K562 (cell line): ENCODE measurements around the gene SLC25A1. TPM values are rescaled to one million over a fixed set of nuclear protein-coding genes. Genes with fewer than 3 reads are reported as not detected.

Experiments
- CHD2 ChIP-seq: IDR thresholded peaks from 2 replicates; pipeline ENCODE4 v1.6.1; 2011; ENCODE audit warnings: low read depth, low read length
- CTBP1 ChIP-seq: fragments of 450-650 bp; IDR thresholded peaks from 2 replicates; pipeline ENCODE4 v1.6.1; 2016; ENCODE audit warnings: borderline replicate concordance
- DACH1 ChIP-seq: fragments of 450-650 bp; IDR thresholded peaks from 2 replicates; pipeline ENCODE4 v1.6.1; 2018; ENCODE audit not compliant: partially characterized antibody
- FOSL1 ChIP-seq: fragments of 200-800 bp; sonication (Bioruptor generic); conservative IDR thresholded peaks from 2 replicates; pipeline ENCODE4 v1.6.1; 2016; ENCODE audit warnings: missing genetic modification characterization, missing compliant biosample characterization
- HDAC2 ChIP-seq: fragments of 450-650 bp; IDR thresholded peaks from 2 replicates; pipeline ENCODE4 v1.6.1; 2016; ENCODE audit warnings: mild to moderate bottlenecking
- IRF2 ChIP-seq: sonication (generic); formaldehyde crosslinking; IDR thresholded peaks from 2 replicates; pipeline ENCODE4 v1.8.1; 2022; ENCODE audit warnings: mild to moderate bottlenecking, missing genetic modification reagents
- KDM5B ChIP-seq: fragments of 200-600 bp; sonication (generic); IDR thresholded peaks from 2 replicates; pipeline ENCODE4 v1.6.1; 2012; ENCODE audit warnings: low read depth, mild to moderate bottlenecking, moderate library complexity, low read length, control low read depth, inconsistent platforms; ENCODE audit not compliant: insufficient replicate concordance
- MCM3 ChIP-seq: fragments of 450-650 bp; IDR thresholded peaks from 2 replicates; pipeline ENCODE4 v1.6.1; 2016
- MEF2A ChIP-seq: IDR thresholded peaks from 2 replicates; pipeline ENCODE4 v1.6.1; 2011; ENCODE audit warnings: low read depth, mild to moderate bottlenecking, low read length, moderate library complexity; ENCODE audit not compliant: control insufficient read depth
- NFRKB ChIP-seq: fragments of 450-650 bp; IDR thresholded peaks from 2 replicates; pipeline ENCODE4 v1.6.1; 2016; ENCODE audit warnings: low read depth
- RBM14 ChIP-seq: fragments of 200-400 bp; formaldehyde crosslinking; IDR thresholded peaks from 2 replicates; pipeline ENCODE4 v1.6.1; 2018; ENCODE audit warnings: low read depth, mild to moderate bottlenecking, low read length, moderate library complexity, borderline replicate concordance; ENCODE audit not compliant: insufficient read depth
- TAF15 ChIP-seq: fragments of 200-400 bp; formaldehyde crosslinking; IDR thresholded peaks from 2 replicates; pipeline ENCODE4 v1.6.1; 2017; ENCODE audit warnings: mild to moderate bottlenecking, low read depth, low read length, moderate library complexity
- ZNF354B ChIP-seq: fragments of 250-450 bp; sonication (Bioruptor Pico); IDR thresholded peaks from 2 replicates; pipeline ENCODE4 v1.4.0; 2020
- polyA plus RNA-seq, 8 experiments: library from polyadenylated mRNA; depleted of rRNA in 4 of 8; stranded (reverse) in 5 of 8; unstranded in 3 of 8; fragments of >200 nt; fragmentation: Nextera tagmentation in 2 of 8; fragmentation: Illumina TruSeq in 1 of 8; extraction: Ambion mirVana in 2 of 8; extraction: Trizol in 1 of 8; gene quantifications; 2 replicates each; pipeline versions ENCODE4 v1.2.1 to v1.2.3, GENCODE V29; 2011 to 2014; ENCODE audit warnings: inconsistent platforms in 1 of 8, missing spikeins in 1 of 8
- total RNA-seq, 7 experiments: library from RNA; depleted of rRNA in 6 of 7; stranded (reverse); fragments of >200 nt in 6 of 7; fragmentation: Illumina TruSeq in 2 of 7; extraction: Trizol in 2 of 7; gene quantifications; 2 replicates each; pipeline versions ENCODE4 v1.2.1 to v1.2.3, GENCODE V29; 2011 to 2021; ENCODE audit warnings: low replicate concordance in 1 of 7
- TF ChIP-seq, protein P1 (sequence below), 2 experiments: fragments of 150-350 bp in 1 of 2; IDR thresholded peaks; 2 replicates each; pipeline ENCODE4 v1.6.1; 2012 to 2016; ENCODE audit warnings: low read depth in 2 of 2, low read length in 2 of 2, mild to moderate bottlenecking in 1 of 2, moderate library complexity in 1 of 2
- TF ChIP-seq, protein P2 (sequence below): conservative IDR thresholded peaks from 2 replicates; pipeline ENCODE4 v1.6.1; 2011; ENCODE audit warnings: low read depth, mild to moderate bottlenecking, low read length; ENCODE audit not compliant: control insufficient read depth
- TF ChIP-seq, protein P3 (sequence below): fragments of 450-650 bp; formaldehyde crosslinking; IDR thresholded peaks from 2 replicates; pipeline ENCODE4 v1.4.0; 2020; ENCODE audit warnings: mild to moderate bottlenecking, moderate library complexity
- TF ChIP-seq, protein P4 (sequence below): IDR thresholded peaks from 2 replicates; pipeline ENCODE4 v1.6.1; 2011; ENCODE audit not compliant: insufficient read length; ENCODE audit errors: extremely low read depth
- TF ChIP-seq, protein P5 (sequence below): sonication (generic); formaldehyde crosslinking; IDR thresholded peaks from 2 replicates; pipeline ENCODE4 v1.8.1; 2023; ENCODE audit warnings: mild to moderate bottlenecking, missing genetic modification reagents
- TF ChIP-seq, protein P6 (sequence below), 2 experiments: fragments of 450-650 bp in 1 of 2; sonication (generic) in 1 of 2; formaldehyde crosslinking in 1 of 2; IDR thresholded peaks in 1 of 2; conservative IDR thresholded peaks in 1 of 2; 2 replicates each; pipeline versions ENCODE4 v1.6.1 to v1.8.1; 2016 to 2023; ENCODE audit warnings: mild to moderate bottlenecking in 2 of 2, moderate library complexity in 2 of 2, inconsistent platforms in 1 of 2, missing genetic modification reagents in 1 of 2

The SLC25A1 gene
- total and polyA plus RNA-seq, 9 of the 15 experiments (the other 6 are each of a cell fraction or from before 2014, with no cell fraction given), result 11.0 to 408 (median 110) TPM

DNA sequence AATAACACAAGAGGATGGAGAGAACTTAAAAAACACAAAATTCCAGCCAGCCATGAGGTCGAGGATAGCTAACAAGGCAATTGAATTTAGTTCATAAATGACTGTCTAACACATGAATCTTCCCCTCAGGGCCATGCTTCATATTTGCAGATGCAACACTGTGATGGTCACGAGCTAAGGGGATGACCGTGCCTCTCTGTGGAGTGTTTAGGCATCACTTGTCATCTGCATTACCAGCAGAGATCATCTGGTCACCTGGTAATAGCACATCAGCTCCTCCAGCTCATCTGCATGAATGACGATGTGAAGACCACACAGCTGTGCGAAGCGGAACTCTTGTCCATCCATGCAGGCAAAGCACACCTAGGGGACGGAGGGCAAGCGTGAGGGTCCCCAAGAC is 20.9 kb upstream of the SLC25A1 start (continued):
- TF ChIP-seq, protein P1, sequence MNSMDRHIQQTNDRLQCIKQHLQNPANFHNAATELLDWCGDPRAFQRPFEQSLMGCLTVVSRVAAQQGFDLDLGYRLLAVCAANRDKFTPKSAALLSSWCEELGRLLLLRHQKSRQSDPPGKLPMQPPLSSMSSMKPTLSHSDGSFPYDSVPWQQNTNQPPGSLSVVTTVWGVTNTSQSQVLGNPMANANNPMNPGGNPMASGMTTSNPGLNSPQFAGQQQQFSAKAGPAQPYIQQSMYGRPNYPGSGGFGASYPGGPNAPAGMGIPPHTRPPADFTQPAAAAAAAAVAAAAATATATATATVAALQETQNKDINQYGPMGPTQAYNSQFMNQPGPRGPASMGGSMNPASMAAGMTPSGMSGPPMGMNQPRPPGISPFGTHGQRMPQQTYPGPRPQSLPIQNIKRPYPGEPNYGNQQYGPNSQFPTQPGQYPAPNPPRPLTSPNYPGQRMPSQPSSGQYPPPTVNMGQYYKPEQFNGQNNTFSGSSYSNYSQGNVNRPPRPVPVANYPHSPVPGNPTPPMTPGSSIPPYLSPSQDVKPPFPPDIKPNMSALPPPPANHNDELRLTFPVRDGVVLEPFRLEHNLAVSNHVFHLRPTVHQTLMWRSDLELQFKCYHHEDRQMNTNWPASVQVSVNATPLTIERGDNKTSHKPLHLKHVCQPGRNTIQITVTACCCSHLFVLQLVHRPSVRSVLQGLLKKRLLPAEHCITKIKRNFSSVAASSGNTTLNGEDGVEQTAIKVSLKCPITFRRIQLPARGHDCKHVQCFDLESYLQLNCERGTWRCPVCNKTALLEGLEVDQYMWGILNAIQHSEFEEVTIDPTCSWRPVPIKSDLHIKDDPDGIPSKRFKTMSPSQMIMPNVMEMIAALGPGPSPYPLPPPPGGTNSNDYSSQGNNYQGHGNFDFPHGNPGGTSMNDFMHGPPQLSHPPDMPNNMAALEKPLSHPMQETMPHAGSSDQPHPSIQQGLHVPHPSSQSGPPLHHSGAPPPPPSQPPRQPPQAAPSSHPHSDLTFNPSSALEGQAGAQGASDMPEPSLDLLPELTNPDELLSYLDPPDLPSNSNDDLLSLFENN (IDR thresholded peaks at IDR 0.05; ENCODE audit: low read depth in 2 of 2, low read length in 2 of 2), result no peak
- TF ChIP-seq KDM5B (no peak), FOSL1 (tag) (no peak), NFRKB (no peak), RBM14 (no peak), HDAC2 (no peak), CHD2 (no peak), TAF15 (no peak), IRF2 (CRISPR knock-in tag) (no peak), DACH1 (no peak), MCM3 (no peak), ZNF354B (no peak), CTBP1 (no peak), MEF2A (no peak)
- TF ChIP-seq, protein P2, sequence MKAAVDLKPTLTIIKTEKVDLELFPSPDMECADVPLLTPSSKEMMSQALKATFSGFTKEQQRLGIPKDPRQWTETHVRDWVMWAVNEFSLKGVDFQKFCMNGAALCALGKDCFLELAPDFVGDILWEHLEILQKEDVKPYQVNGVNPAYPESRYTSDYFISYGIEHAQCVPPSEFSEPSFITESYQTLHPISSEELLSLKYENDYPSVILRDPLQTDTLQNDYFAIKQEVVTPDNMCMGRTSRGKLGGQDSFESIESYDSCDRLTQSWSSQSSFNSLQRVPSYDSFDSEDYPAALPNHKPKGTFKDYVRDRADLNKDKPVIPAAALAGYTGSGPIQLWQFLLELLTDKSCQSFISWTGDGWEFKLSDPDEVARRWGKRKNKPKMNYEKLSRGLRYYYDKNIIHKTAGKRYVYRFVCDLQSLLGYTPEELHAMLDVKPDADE, result no peak
- TF ChIP-seq, protein P3, sequence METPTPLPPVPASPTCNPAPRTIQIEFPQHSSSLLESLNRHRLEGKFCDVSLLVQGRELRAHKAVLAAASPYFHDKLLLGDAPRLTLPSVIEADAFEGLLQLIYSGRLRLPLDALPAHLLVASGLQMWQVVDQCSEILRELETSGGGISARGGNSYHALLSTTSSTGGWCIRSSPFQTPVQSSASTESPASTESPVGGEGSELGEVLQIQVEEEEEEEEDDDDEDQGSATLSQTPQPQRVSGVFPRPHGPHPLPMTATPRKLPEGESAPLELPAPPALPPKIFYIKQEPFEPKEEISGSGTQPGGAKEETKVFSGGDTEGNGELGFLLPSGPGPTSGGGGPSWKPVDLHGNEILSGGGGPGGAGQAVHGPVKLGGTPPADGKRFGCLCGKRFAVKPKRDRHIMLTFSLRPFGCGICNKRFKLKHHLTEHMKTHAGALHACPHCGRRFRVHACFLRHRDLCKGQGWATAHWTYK (CRISPR knock-in tag), result no peak
- TF ChIP-seq, protein P4, sequence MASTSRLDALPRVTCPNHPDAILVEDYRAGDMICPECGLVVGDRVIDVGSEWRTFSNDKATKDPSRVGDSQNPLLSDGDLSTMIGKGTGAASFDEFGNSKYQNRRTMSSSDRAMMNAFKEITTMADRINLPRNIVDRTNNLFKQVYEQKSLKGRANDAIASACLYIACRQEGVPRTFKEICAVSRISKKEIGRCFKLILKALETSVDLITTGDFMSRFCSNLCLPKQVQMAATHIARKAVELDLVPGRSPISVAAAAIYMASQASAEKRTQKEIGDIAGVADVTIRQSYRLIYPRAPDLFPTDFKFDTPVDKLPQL, result no peak
- TF ChIP-seq, protein P5, sequence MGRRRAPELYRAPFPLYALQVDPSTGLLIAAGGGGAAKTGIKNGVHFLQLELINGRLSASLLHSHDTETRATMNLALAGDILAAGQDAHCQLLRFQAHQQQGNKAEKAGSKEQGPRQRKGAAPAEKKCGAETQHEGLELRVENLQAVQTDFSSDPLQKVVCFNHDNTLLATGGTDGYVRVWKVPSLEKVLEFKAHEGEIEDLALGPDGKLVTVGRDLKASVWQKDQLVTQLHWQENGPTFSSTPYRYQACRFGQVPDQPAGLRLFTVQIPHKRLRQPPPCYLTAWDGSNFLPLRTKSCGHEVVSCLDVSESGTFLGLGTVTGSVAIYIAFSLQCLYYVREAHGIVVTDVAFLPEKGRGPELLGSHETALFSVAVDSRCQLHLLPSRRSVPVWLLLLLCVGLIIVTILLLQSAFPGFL (CRISPR knock-in tag), result no peak
- TF ChIP-seq, protein P6, sequence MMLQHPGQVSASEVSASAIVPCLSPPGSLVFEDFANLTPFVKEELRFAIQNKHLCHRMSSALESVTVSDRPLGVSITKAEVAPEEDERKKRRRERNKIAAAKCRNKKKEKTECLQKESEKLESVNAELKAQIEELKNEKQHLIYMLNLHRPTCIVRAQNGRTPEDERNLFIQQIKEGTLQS (IDR thresholded peaks at IDR 0.05), result no peak
- TF ChIP-seq, protein P6 (CRISPR knock-in tag; conservative IDR thresholded peaks at IDR 0.05), result no peak
